Lower leg skin (tissue), 3 donors: ENCODE data around the gene SLC2A3.
"Not testable (repeated sequence)": the region's sequence is repeated elsewhere in the genome, so short reads cannot be mapped to it uniquely, and the experiment has no call there.

Experiments
- POLR2A ChIP-seq, 2 donors: fragments of 450-650 bp; IDR thresholded peaks; one replicate each; pipeline ENCODE4 v1.6.1; 2016 to 2017; ENCODE audit warnings: antibody characterized with exemption in 2 of 2, mild to moderate bottlenecking in 1 of 2, moderate library complexity in 1 of 2
- TF ChIP-seq, protein P1 (sequence below), 3 donors: fragments of 450-650 bp; IDR thresholded peaks; one replicate each; pipeline ENCODE4 v1.5.1; 2016; ENCODE audit warnings: antibody characterized with exemption in 3 of 3, mild to moderate bottlenecking in 3 of 3, moderate library complexity in 2 of 3

- TF ChIP-seq, protein P1, sequence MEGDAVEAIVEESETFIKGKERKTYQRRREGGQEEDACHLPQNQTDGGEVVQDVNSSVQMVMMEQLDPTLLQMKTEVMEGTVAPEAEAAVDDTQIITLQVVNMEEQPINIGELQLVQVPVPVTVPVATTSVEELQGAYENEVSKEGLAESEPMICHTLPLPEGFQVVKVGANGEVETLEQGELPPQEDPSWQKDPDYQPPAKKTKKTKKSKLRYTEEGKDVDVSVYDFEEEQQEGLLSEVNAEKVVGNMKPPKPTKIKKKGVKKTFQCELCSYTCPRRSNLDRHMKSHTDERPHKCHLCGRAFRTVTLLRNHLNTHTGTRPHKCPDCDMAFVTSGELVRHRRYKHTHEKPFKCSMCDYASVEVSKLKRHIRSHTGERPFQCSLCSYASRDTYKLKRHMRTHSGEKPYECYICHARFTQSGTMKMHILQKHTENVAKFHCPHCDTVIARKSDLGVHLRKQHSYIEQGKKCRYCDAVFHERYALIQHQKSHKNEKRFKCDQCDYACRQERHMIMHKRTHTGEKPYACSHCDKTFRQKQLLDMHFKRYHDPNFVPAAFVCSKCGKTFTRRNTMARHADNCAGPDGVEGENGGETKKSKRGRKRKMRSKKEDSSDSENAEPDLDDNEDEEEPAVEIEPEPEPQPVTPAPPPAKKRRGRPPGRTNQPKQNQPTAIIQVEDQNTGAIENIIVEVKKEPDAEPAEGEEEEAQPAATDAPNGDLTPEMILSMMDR (IDR thresholded peaks at IDR 0.05), result not testable (repeated sequence)
- not testable (repeated sequence) for TF ChIP-seq POLR2A (IDR thresholded peaks at IDR 0.05)
These were observed 3.3 kb downstream of the SLC2A3 start for GRCh38 chr12:7932599-7933240.
